Measurements from ENCODE around the gene TTC28. TPM values are rescaled to one million over a fixed set of nuclear protein-coding genes. Genes with fewer than 3 reads are reported as not detected.
A peak's percentile ranks its signal among the peaks of the same experiment; 100 is the strongest.
"Not testable (repeated sequence)": the region's sequence is repeated elsewhere in the genome, so short reads cannot be mapped to it uniquely, and the experiment has no call there.

TTC28 gene
- polyA plus RNA-seq, result 0.30 TPM

DNA sequence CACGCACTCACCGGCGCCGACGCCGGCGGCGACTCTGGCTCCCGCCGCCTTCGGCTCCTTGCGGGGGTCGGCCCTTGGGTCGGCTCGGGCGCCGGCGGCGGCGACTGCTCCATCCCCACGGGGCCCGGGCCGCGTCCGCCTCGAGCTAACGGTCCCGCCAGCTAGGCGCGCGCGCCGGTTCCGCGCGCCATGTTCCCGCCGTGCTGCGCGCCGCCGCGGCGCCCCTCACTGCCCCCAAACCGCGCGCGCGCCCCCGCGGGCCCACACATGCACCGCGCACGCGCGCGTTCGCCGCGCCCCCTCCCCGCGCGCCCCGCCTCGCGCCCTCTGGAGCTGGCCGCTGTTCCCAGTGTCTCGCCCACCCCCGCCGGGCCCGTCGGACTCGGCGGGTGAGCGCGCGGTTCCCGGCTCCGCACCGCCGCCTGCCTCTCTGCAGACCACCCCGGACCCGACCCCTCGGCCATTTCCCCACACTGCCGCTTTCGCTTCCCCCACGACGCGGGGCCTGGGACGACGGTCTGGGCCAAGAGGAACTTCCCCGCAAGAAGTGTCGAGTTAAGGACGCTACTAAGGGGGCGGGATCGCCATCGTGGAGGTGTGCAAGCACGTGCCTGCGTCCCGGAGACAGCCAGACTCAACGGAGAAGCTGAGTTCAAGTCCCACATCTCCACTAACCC is at the start of gene TTC28:
Gene TTC28, minus strand, starts transcription at position 230 of the 677 bp plus-strand sequence. Its CDS starts 117 bp downstream, at position 113.
- H3K9me3 Mint-ChIP-seq, H3K4me1 Mint-ChIP-seq, H3K36me3 Mint-ChIP-seq: not testable (repeated sequence)
- Mint-ChIP-seq H3K4me3 (peak within 1 kb of the TSS; percentile 85 to 97 (median 89)), H3K27me3 (peaks cover 19% of the 10 kb centered on the region), H3K27ac (peak within 1 kb of the TSS in 2 of 3 donors; percentile 19 to 67)

GRCh38 chr22:28728621-28729313 is 49.1 kb upstream of the TTC28 start:
- peak overlapping the region in 1 of 4 donors; percentile 27 for H3K4me3 Mint-ChIP-seq
- H3K27me3 Mint-ChIP-seq, result no peaks in the 10 kb centered on the region
- no peaks in the 10 kb centered on the region for H3K9me3 Mint-ChIP-seq
- H3K36me3 Mint-ChIP-seq, result peaks cover 24% of the 10 kb centered on the region
- H3K4me1 Mint-ChIP-seq, result peaks cover 5 to 11% (median 7%) of the 10 kb centered on the region in 3 donors
- H3K27ac Mint-ChIP-seq, result no peak overlapping the region

DNA sequence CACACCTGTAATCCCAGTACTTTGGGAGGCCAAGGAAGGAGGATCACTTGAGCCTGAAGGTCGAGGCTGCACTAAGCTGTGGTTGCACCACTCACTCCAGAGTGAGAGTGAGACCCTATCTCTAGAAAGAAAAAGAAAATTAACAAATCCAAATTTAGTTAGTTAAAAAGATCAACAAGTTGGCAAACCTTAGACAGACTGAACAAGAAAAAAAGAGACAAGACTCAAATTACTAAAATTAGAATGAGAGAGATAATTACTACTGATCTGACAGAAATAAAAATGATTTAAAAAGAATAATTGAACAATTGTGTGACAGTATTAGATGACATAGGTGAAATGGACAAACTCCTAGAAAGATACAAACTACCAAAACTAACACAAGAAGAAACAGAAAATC is 48.4 kb upstream of the TTC28 start:
- Mint-ChIP-seq H3K36me3 (peaks cover 26% of the 10 kb centered on the region), H3K27me3 (no peaks in the 10 kb centered on the region), H3K4me1 (peaks cover 5 to 11% (median 7%) of the 10 kb centered on the region in 3 donors), H3K27ac (no peak overlapping the region), H3K9me3 (no peaks in the 10 kb centered on the region), H3K4me3 (no peak overlapping the region)

DNA sequence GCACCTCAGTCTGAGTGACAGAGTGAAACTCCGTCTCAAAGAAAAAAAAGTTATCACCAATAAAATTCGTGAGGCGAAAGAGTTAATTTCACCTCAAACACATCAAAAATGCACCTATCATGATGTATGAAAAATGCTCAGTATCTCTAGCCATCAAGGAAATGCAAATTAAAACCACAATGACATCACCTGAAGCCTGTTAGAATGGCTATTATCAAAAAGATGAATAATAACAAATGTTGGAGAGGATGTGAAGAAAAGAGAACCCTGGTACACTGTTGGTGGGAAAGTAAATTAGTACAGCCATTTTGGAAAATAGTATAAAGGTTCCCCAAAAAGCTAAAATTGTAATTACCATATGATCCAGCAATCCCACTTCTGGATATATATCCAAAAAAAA is 38.4 kb upstream of the TTC28 start:
- Mint-ChIP-seq H3K9me3 (no peaks in the 10 kb centered on the region), H3K4me1 (no peaks in the 10 kb centered on the region), H3K4me3 (no peak overlapping the region), H3K27ac (no peak overlapping the region), H3K36me3 (peaks cover 2% of the 10 kb centered on the region), H3K27me3 (no peaks in the 10 kb centered on the region)

DNA sequence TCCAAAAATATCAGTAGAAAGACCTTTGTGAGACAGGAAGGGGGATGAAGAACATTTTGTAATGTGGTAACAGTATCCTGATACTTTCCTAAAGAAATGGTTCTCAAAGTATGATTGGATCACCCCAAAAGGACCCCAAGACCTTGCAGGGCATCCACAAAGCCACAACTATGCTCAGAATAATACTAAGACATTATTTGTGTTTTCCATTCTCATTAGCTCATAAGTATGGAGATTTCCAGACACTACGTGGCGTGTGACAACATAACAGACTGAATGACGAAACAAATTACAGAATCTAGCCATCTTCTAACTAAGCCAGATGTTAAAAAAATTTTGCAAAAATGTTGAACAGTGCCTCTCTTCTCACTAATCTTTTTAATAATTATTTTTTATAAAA is 37.0 kb upstream of the TTC28 start:
- Mint-ChIP-seq H3K4me3 (no peak overlapping the region), H3K4me1 (no peaks in the 10 kb centered on the region), H3K36me3 (peaks cover 7% of the 10 kb centered on the region), H3K27me3 (no peaks in the 10 kb centered on the region), H3K27ac (no peak overlapping the region), H3K9me3 (no peaks in the 10 kb centered on the region)

- peaks cover 7% of the 10 kb centered on the region for H3K36me3 Mint-ChIP-seq
Observed at GRCh38 chr22:28715611-28716010, 36.0 kb upstream of the TTC28 start.

GRCh38 chr22:28714043-28714628 is 34.5 kb upstream of the TTC28 start:
- no peak overlapping the region for H3K27ac Mint-ChIP-seq
- no peak overlapping the region for H3K4me3 Mint-ChIP-seq
- H3K36me3 Mint-ChIP-seq, result peaks cover 7% of the 10 kb centered on the region
- H3K4me1 Mint-ChIP-seq, result no peaks in the 10 kb centered on the region
- H3K27me3 Mint-ChIP-seq, result no peaks in the 10 kb centered on the region
- no peaks in the 10 kb centered on the region for H3K9me3 Mint-ChIP-seq

More at GRCh38 chr22:28715611-28716010, 36.0 kb upstream of the TTC28 start:
- no peak overlapping the region for H3K27ac Mint-ChIP-seq
- no peaks in the 10 kb centered on the region for H3K9me3 Mint-ChIP-seq
- no peaks in the 10 kb centered on the region for H3K4me1 Mint-ChIP-seq
- no peaks in the 10 kb centered on the region for H3K27me3 Mint-ChIP-seq
- H3K4me3 Mint-ChIP-seq, result peak overlapping the region in 1 of 4 donors; percentile 44

DNA sequence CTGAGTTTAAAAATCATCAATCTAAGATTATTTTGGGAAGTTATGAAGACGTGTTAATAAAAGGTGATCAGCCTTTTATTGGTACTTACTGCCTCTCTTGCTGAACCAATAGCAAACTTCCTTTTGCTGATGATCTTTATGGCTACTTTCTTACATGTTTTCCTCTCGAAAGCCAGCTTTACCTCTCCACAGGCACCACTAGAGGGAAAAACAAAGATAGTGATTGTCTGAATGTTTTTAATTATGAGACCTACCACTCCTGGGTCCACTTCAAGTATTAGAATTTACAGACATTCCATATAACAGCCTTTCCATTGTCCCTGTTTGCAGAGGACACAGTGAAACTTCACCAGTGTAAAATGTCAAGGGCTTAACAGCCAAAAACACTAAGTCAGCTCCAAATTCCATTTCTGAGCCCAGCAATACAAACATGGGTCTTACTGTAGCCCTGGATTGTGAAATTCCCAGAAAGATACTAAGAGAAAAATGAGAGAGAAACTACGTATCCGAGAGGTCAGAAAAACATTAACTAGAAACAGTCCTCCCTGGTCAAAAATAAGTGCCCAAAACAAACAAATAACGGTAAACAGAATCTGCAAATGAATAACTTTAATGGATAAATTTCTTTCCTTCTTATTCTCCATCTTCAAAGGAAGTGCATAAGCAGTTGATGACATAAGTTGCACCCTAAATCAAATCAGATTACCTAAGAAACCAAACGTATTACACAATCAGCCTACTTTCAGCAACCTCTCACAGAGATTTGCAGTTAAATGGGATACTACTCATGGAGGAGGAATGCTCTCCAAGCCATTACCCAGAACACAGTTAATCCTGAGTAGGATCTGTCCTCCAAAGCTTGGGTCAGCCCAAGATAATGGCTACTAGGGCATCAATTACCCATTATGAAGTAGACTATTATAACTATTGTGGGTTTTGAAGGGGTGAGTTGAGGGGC is 32.5 kb upstream of the TTC28 start:
- Mint-ChIP-seq H3K36me3 (peaks cover 7% of the 10 kb centered on the region), H3K4me3 (no peak overlapping the region), H3K4me1 (peaks cover 4 to 5% (median 5%) of the 10 kb centered on the region in 3 donors), H3K9me3 (no peaks in the 10 kb centered on the region), H3K27ac (no peak overlapping the region), H3K27me3 (no peaks in the 10 kb centered on the region)

- H3K27me3 Mint-ChIP-seq, result no peaks in the 10 kb centered on the region
- peaks cover 7% of the 10 kb centered on the region for H3K36me3 Mint-ChIP-seq
- H3K9me3 Mint-ChIP-seq, result no peaks in the 10 kb centered on the region
- H3K4me1 Mint-ChIP-seq, result peaks cover 9 to 10% (median 10%) of the 10 kb centered on the region in 3 donors
- no peak overlapping the region for H3K4me3 Mint-ChIP-seq
- no peak overlapping the region for H3K27ac Mint-ChIP-seq
Observed at GRCh38 chr22:28711341-28711740, 31.7 kb upstream of the TTC28 start.

GRCh38 chr22:28710576-28711191 is 31.0 kb upstream of the TTC28 start:
- H3K4me3 Mint-ChIP-seq, result no peak overlapping the region
- H3K4me1 Mint-ChIP-seq, result peaks cover 12 to 13% (median 12%) of the 10 kb centered on the region in 3 donors
- no peak overlapping the region for H3K27ac Mint-ChIP-seq
- no peaks in the 10 kb centered on the region for H3K27me3 Mint-ChIP-seq
- H3K9me3 Mint-ChIP-seq, result no peaks in the 10 kb centered on the region
- peaks cover 7% of the 10 kb centered on the region for H3K36me3 Mint-ChIP-seq

DNA sequence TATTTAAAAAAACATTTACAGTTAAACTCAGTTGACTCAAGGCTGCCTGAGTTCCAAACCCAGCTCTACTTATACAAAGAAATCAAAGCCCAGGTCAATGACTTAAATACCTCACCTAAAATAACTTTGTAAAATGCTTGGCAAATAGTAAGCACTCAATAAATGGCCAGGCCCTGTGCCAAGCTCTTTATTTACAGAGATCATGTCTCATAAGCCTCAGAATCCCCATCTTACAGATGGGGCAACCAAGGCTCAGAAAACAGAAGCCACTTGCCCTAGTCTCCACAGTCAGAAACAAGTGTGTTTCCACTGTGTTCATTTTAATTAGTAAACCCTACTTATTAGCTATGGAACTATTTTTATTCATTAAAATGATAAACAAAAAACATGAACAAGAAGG is 30.5 kb upstream of the TTC28 start:
- no peaks in the 10 kb centered on the region for H3K9me3 Mint-ChIP-seq
- peaks cover 7% of the 10 kb centered on the region for H3K36me3 Mint-ChIP-seq
- H3K27me3 Mint-ChIP-seq, result no peaks in the 10 kb centered on the region
- peaks cover 12 to 13% (median 12%) of the 10 kb centered on the region in 3 donors for H3K4me1 Mint-ChIP-seq
- H3K27ac Mint-ChIP-seq, result no peak overlapping the region
- no peak overlapping the region for H3K4me3 Mint-ChIP-seq

DNA sequence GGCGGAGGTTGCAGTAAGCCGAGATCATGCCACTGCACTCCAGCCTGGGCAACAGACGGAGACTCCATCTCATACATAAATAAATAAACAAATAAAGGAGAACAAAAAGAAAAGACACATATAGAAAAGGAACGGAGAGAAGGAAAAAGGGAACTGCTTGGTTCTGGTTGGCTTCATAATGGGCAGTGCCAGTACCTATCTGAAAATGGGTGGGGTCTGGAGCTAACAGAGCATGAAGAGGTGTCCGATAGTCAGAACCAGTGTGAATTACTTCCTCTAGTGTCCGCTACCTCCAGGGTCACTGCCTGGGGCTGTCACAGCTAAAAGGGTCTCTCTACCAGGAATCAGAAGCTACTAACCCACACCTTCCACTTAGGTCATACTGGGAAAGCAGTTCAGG is 27.2 kb upstream of the TTC28 start:
- peak overlapping the region in 2 of 3 donors; percentile 2 to 63 for H3K27ac Mint-ChIP-seq
- peaks cover 14 to 17% (median 16%) of the 10 kb centered on the region in 3 donors for H3K4me1 Mint-ChIP-seq
- peak overlapping the region; percentile 1 to 93 (median 53) for H3K4me3 Mint-ChIP-seq
- H3K27me3 Mint-ChIP-seq, result no peaks in the 10 kb centered on the region
- H3K9me3 Mint-ChIP-seq, result no peaks in the 10 kb centered on the region
- peaks cover 2% of the 10 kb centered on the region for H3K36me3 Mint-ChIP-seq

DNA sequence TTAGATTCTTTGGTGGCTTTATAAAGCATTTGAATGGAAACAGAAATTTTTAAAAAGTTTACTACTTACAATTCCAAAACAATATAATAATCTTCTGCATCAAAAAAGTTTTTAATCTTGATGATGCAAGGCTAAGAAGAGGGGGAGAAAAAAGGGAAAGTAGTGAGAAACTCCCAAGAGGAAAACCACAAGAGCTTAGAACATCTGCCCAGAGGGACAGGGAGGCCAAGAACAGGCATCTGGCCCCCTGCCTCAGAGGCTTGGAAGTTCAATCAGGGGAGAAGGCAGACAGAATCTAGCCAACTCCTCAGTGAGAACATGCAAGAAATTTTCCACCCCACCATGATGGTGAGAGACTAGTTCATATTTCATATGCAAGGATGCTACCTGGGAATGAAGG is 23.8 kb upstream of the TTC28 start:
- Mint-ChIP-seq H3K4me1 (peaks cover 14 to 17% (median 16%) of the 10 kb centered on the region in 3 donors), H3K36me3 (peaks cover 2% of the 10 kb centered on the region), H3K4me3 (peak overlapping the region in 1 of 4 donors; percentile 18), H3K27me3 (no peaks in the 10 kb centered on the region), H3K9me3 (no peaks in the 10 kb centered on the region), H3K27ac (no peak overlapping the region)

- H3K9me3 Mint-ChIP-seq, result no peaks in the 10 kb centered on the region
- H3K36me3 Mint-ChIP-seq, result peaks cover 2% of the 10 kb centered on the region
- H3K4me3 Mint-ChIP-seq, result peak overlapping the region in 1 of 4 donors; percentile 18
- no peak overlapping the region for H3K27ac Mint-ChIP-seq
- H3K4me1 Mint-ChIP-seq, result peaks cover 14 to 17% (median 16%) of the 10 kb centered on the region in 3 donors
- no peaks in the 10 kb centered on the region for H3K27me3 Mint-ChIP-seq
Observed at GRCh38 chr22:28702891-28703290, 23.3 kb upstream of the TTC28 start.

Data from IgD-negative memory B cell (primary cell).